ENCODE results near the gene FAM83F.
"Not testable (repeated sequence)": the region's sequence is repeated elsewhere in the genome, so short reads cannot be mapped to it uniquely, and the experiment has no call there.

Gene FAM83F

DNA sequence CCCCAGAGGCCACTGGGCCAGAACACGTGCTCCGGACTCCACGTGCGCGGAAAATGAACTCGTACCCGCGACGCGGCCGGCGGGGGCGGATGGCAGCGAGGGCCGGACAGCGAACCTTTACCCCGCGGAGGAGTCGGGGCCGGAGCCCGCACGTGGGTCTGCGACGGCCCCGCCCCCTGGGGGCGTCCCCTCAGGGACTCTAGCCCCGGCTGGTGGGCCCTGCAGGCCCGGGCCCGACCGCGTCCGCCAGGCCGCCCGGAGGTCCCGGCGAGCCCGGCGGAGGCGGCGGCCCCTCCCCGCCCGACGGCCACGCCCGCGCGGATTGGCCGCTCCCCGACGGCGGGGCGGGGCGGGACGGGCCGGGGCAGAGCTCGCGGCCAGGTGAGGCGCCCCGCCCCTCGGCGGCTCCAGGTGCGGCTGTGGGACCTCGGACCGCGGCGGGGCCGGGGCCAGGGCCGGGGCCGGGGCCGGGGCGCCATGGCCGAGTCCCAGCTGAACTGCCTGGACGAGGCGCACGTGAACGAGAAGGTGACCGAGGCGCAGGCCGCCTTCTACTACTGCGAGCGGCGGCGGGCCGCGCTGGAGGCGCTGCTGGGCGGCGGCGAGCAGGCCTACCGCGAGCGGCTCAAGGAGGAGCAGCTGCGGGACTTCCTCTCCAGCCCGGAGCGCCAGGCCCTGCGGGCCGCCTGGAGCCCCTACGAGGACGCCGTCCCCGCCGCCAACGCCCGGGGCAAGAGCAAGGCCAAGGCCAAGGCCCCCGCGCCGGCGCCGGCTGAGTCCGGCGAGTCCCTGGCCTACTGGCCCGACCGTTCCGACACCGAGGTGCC, at the start of gene FAM83F:
Gene FAM83F, plus strand, starts transcription at position 389 of the 827 bp plus-strand sequence. Its CDS starts 89 bp downstream, at position 478.
- DNase-seq (ENCODE audit: low read depth) = no peak

DNA sequence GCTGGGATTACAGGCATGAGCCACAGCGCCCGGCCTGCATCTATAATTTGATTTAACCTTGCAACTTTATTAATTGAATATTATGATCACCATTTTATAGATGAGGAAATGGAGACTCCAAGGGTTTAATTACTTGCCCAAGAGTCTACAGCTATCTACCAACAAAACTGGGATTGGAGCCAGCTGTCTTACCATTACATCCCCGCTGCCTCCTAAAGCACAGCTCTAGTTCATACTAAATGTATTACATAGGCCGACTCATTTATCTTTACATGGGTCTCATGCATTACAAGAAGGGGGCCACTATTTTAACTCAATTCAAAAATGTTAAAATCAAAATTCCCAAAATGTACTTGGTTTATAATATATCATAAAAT, 48.6 kb upstream of the FAM83F start:
- DNase-seq (ENCODE audit: low read depth) = no peak

DNA sequence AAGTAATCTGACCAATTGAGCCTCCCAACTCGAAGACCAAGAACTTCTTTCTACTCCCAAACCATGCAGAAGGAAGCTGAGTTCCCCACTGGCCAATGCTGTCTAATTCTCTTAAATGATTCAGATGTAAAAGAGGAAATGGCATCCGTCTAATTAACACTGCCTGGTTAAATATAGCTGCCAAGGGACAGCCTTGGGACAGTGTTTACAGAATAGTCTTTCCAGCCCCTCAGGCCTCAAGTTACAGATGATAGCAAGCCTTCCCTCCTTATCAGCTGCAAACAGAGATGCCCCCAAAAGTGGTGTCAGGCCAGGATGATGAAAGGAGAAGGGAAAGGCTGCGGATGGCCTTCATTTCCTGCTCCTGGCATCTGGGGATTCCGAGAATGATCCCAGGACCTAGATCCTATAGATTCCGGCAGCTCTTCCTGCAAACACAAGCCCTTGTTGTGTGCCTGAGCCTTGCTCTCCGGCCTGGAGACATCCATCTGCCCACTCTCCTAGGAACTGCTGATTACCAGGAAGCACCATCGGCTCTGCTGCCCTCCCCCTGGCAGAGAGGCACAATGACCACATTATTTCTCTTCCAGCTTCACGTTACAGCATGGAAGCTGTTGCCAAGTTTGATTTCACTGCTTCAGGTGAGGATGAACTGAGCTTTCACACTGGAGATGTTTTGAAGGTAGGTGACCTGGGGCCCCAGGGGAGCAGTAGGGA, 48.1 kb upstream of the FAM83F start:
- no peak for DNase-seq (ENCODE audit: low read depth)

DNA sequence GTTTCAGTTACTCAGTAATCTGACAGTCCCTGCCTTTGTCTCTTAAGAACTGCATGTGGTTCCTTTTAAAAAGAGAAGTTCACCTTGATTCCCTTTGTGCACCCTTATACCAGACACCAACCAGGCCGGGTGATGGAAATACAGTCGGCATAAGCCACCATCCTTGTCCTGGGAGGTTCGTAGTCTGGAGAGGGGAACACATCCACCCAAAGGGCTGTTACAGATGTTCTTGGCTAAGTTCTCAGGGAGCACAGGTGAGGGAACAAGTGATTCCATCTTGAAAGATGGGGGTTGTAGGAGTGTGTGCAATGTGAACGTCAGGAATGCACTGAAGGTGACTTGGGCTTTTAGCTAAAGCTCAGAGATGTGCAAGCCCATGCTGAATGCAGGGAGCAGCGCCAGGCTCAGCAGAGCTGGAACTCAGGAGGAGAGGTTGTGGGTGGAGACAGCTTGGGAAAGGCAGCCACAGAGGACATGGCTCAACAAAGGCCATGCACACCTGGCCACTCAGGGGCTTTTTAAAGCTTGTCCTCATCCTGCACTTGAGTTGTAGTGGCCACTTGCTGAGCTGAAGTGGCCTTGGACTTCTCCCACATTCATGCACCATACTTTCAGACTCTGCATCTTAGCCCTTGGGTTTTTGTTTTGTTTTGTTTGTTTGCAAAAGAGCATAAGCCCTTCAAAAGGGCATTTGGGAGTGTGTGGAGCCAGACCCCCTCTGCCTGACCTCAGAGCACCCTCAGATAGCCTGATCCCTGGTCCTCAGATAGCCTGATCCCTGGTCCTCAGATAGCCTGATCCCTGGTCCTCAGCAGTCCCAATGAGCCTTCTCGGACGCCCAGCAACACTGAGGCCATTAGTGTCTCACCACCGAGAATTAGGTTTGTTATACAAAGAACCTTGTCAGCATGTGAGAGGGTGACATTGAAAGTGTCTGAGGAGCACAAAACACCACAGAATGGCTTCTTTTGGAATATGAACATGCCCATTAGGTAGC, 47.2 kb upstream of the FAM83F start:
- DNase-seq (ENCODE audit: low read depth) = no peak

DNA sequence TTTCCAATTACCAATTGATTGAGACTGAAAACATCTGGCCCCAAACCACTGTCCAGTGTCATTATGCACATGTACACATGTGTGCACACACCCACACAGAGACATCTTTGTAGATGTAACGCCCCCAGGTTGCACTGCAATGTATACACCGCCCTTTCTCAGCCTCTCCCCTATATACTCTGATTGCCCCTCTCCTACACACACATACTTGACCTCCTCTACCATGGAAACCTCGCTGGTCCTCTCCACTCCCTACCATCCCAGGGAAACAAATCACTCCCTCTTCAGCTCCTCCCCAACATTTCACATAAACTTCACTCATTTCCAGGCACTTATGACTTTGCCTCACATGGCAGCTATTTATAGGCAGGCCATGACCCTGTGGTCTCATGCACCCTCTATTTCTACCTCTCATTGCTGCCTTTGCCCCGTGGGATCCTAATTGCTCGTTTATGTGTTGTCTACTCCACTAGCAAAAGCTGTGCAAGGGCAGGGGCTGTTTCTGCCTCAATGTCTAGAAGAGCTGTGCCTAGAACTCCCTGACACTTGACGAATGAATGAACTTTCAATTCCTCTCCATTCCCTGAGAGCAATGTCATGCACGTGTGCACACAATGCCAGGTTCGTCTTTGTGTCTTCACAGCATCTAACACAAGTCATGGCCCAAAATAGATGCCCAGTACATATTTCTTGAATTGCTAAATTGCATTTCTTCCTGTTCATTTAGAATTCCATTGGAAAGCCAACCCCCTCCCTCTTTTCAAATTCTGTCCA, 44.6 kb upstream of the FAM83F start:
- DNase-seq (ENCODE audit: low read depth) = no peak

DNA sequence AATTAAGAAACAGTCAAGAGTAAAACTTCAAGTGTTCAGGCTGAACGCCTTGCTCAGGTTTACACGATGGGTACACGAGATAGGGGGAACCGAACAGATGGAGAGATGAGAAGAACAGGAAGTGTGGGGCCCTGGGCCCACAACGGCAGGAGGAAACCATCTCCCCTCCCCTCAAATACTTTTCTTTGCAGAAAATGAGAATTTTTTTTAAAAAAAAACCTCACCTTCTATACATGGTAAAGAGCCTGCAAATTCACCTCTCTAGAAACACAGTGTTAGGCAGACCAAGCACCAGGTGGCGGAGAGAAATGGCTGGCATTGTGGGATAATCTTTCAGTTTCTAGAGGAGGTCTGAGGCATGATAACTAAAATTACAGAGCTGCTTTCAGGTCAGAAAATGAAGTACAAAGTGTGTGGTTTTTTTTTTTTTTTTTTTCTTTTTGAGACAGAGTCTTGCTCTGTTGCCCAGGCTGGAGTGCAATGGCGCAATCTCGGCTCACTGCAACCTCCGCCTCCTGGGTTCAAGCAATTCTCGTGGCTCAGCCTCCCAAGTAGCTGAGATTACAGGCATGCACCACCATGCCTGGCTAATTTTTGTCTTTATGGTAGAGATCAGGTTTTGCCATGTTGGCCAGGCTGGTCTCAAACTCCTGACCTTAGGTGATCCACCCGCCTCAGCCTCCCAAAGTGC, 43.0 kb upstream of the FAM83F start:
- DNase-seq (ENCODE audit: low read depth) = not testable (repeated sequence)

DNA sequence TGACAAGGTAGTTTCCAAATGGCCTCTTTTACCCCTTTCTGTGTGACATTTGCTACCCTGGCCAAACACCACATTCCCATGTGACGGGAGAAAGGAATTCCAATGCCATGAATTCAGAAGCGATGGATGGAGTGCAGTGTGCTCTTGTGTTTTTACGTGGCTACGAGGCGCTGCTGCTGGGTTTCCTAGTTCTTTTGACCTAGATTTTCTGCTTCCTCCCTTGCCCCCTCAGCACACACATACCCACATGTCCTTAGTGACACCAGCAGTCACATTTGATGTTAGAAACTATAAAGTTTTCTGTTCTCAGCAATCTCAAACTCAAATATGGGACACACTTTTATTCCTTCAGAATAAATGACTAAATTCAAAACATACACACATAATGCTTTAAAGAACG, 42.4 kb upstream of the FAM83F start:
- DNase-seq (ENCODE audit: low read depth) = no peak

DNA sequence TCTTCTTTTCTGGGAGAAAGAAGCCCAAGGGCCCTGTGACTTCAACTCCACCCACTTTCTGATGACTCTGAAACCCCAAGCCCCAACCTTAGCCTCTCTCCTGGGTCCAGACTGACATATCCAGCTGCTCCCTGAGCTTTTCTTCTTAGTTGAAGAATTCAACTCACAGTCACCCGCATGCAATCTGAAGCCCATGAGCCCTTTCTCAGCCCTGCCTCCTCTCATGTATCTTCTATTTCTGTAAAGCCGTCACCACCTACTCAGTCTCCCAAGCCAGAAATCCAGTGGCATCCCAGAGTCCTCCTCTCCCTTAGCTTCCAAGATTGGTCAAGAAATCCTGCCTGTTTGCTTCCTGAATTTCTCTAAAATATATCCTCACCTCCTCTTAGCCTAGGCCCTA, 41.7 kb upstream of the FAM83F start:
- no peak for DNase-seq (ENCODE audit: low read depth)

DNA sequence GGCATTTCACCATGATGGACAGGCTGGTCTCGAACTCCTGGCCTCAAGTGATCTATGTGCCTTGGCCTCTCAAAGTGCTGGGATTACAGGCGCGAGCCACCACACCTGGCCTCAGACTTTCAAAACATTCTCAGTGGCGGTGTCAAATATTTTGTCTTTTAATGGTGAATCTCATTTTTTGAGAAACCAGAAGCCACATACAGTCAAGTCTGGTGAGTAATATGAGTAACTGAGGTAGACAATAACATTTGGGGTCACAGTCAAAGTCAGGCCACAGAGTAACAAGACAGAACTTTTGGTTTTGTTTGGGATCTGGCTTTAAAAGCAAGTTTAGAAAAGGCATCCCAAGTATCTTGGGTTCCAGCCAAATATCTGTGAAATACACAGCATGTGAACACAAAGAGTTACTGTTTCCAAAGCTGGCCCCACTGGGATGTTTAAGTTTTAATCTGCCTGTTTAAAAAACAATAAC, 40.1 kb upstream of the FAM83F start:
- DNase-seq (ENCODE audit: low read depth) = no peak

DNA sequence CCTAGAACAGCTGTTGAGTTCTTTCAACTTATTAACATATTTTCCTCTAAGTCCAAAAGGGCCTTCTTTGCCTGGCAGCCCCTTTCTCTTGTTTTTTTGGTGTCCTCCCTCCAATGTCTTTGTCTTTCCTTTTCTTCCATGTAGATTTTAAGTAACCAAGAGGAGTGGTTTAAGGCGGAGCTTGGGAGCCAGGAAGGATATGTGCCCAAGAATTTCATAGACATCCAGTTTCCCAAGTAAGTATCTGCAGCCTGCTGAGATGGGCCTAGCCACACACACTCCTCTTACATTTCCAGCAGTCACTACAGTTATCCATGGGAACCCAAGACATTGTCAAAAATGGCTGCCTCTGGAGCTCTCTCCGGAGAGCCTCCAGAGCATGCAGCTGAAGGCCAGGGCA, 39.1 kb upstream of the FAM83F start:
- DNase-seq (ENCODE audit: low read depth) = no peak

DNA sequence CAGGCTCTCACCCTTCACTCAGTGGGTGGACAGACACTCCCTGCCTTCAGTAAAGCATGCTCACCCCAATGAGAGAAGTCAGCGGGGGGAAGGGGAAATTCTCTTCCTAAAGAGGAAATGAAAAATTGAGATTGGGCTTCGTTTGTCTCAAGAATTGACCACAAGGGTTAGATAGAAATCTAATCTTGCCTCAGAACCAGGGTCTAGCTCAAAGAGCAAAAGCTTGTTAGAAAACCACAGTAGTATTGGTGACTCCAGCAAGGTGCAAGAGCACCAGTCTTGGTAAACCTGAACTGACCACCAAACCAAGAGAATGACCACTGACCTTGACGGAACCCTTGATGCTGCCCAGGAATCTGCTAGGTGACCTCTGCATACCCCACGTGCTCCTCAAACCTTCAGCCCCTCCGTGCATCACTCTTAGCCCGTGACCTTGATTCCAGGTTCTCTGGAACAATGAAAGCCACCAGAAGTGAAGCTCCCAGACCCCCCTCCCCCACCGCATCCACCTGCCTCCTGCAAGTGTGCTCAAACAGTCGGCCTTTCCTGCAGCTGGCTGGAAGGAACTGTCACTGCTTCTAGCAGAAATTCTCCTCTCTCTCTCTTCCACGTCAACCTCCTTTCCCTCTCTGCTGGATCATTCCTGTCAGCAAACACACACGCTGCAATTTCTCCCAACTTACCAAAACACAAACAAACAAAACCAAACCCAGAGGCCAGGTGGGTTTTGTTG, 37.7 kb upstream of the FAM83F start:
- no peak for DNase-seq (ENCODE audit: low read depth)

DNA sequence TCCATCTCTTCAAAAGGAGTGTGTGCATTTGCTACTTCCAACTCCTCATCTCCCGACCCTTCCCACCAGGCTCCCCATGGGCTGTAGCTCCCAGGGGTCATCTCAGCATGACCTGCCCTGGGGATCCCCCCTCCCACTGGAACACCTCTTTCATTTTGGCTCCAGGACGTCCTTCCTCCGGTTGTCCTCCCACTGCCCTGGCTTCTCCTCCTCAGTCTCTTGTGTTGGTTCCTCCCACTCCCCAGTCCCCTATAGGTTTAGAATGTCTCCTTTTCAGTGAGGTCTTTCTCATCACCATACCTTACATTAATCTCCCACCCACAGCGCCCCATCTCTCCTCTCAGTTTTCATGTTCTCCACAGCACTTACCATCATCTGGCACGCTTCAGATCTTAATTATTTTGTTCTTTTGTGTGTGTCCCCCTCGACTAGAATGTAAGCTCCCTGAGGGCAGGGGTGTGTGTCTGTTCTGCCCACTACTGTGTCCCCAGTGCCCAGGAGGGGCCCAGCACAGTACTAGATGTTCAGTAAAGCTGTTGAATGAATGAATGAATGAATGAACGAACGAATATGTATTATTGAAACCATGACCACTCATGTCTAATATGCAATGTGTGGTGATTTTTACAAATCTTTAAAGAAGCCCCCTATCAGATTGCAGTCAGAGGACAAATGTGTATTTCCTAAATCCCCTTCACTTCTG, 36.6 kb upstream of the FAM83F start:
- DNase-seq (ENCODE audit: low read depth) = no peak

DNA sequence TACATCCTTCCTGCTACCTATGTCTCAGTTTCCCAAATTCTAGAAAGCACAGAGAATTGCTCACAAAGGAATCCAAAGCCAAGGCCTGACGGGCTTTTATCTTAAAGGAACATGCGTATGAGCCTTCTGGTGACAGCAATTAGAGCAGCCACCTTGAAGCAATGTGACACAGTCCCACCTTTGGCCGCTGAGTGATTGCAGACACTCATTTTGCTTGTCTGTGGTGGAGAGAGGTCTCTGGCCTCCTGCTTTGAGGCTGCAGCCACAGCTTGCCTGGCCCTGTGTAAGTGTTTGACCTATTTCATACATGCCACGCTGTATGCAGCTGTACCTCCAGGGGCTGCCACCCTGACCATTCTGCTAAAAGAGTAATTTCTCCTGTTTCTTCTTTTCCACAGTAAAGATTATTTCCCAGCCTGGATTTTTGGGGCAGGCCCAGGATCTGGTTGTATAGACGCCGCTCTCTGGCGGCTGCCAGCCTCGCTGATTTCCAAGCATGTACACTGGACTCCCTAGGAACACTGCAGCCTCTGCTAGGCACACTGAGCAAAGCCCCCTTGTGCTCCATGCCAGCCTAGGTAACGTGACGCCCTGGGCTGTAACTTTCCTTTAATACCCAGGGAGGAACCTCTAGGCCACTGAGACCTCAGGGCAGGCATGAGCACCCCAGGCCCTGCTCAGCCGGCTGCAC, 35.7 kb upstream of the FAM83F start:
- DNase-seq (ENCODE audit: low read depth) = no peak

DNA sequence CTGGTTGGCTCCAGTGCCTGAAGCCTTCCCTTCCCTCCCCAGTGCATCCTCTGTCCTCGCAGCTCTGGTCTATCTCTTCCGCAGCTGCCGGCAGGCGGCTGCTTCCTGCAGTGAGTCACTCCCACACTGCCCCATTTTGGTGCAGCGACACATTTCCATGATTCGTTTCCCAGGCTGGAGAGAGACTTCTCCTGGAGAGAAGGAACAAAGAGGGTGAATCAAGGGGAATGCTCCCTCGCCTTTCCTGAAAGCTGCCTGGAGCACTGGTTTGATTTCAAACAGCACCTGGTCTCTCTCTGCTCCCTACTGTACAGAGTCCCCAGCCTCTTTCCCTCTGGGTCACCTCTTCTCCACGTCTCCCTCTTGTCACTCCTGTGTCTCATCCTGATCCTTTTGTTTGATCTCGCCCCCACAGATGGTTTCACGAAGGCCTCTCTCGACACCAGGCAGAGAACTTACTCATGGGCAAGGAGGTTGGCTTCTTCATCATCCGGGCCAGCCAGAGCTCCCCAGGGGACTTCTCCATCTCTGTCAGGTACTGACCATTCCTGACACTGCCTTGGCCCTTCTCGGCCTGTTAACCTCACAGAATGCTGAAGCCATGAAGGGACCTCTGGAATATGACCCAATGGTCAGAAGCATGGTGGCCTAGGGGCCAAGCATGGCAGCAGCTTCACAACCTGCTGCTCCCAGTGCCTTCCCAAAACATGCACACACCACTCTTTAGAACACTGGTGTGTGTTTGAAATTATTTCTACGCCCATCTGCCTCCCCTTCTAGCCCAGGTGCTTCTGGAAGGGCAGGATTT, 34.9 kb upstream of the FAM83F start, which contains the start of gene TMA7B:
Gene TMA7B, plus strand, starts transcription at position 758 of the 808 bp plus-strand sequence. CDS start 3,978 bp downstream, outside the sequence.
- DNase-seq (ENCODE audit: low read depth) = no peak

DNA sequence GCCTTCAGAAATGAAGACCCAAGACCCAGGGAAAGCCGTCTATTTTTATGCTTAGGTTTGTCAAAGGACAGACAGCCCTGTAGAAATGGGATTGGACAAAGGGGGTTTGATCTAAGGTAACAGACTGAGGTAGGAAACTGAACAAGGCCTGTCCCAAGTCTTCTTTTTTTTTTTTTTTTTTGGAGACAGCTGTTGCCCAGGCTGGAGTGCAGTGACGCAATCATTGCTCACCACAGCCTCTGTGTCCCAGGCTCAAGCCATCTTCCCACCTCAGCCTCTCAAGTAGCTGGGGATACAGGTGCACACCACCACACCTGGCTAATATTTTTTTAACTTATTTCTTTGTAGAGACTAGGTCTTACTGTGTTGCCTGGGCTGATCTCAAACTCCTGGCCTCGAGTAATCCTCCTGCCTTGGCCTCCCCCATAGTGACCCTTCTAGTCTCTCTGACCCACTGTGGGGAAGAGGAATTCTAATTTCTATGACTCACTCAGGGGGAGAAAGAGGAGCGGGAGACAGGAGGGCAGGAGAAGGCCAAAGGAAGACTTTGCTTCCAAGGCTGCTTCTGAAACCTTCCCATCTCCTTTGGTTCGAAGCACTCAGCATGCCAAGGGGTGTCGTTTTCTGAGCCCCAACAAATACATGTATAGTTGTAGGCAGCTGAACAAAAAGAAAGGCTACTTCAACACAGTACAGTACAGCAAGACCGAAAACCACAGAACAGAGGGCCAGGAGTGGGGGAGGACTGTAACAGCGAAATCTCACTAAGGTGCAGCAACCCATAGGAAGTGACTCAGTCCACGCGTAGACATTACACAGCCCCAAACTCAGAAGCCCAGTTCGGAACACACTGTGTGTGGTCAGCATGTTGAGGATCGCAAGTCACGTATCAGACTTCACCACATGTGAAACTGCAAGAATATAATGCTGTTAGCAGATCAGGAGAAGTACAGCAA, 33.7 kb upstream of the FAM83F start:
- DNase-seq (ENCODE audit: low read depth) = no peak

DNA sequence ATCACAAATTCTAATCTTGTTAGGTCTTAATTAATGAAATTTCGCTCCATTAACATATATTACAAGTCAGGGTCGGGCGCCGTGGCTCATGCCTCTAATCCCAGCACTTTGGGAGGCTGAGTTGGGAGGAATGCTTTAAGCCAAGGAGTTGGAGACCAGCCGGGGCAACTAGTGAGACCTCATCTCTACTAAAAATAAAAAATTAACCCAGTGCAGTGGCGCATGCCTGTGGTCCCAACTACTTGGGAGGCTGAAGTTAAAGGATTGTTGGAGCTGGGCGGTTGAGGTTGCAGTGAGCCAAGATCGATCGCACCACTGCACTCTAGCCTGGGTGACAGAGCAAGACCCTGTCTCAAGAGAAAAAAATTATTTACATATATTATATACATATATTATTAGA, 32.7 kb upstream of the FAM83F start:
- DNase-seq (ENCODE audit: low read depth) = no peak

DNA sequence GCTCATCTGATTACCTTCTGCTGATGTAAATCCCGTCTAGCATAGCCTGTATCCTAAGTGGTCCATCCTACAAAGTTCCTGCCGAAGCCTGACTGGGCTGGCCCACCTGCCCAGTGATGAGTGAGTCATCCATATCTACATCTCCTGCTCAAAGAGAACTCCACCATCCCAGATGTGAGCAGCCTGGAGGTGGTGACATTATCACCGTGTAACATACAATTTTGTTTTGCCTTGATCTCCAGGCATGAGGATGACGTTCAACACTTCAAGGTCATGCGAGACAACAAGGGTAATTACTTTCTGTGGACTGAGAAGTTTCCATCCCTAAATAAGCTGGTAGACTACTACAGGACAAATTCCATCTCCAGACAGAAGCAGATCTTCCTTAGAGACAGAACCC, 29.0 kb upstream of the FAM83F start:
- DNase-seq (ENCODE audit: low read depth) = no peak
